Neural progenitor cell (in vitro differentiated cells): Measurements from ENCODE around the gene FRAS1.

ENCODE experiments used
- EZH2 ChIP-seq: fragments of 200-600 bp; sonication (generic); IDR thresholded peaks from 2 replicates; pipeline ENCODE4 v1.6.1; 2017; ENCODE audit warnings: antibody characterized with exemption, mild to moderate bottlenecking, moderate library complexity
- EZH2phosphoT487 ChIP-seq: fragments of 200-600 bp; sonication (generic); IDR thresholded peaks from 2 replicates; pipeline ENCODE4 v1.6.1; 2017; ENCODE audit warnings: antibody characterized with exemption
- TF ChIP-seq, protein P1 (sequence below): fragments of 200-600 bp; sonication (generic); IDR thresholded peaks from 2 replicates; pipeline ENCODE4 v1.5.1; 2017; ENCODE audit warnings: antibody characterized with exemption, mild to moderate bottlenecking

DNA sequence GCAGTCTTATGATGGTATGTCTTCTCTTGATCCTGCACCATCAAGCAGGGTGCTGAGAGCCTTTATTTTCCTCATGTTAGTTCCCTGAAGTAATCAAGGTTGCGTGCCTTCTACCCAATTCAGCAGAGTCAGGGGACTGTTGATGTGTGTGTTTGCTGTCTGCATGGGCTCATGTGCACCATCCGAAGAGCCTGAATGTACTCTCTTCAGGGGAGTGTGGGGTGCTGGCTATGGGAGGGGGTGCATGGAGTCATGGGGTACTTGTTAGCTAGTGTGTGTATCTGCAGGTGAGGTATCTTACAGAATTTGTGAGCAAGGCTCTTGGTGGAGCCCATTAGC is 340.1 kb downstream of the FRAS1 start:
- TF ChIP-seq EZH2 (no peak), EZH2phosphoT487 (no peak)
- TF ChIP-seq, protein P1, sequence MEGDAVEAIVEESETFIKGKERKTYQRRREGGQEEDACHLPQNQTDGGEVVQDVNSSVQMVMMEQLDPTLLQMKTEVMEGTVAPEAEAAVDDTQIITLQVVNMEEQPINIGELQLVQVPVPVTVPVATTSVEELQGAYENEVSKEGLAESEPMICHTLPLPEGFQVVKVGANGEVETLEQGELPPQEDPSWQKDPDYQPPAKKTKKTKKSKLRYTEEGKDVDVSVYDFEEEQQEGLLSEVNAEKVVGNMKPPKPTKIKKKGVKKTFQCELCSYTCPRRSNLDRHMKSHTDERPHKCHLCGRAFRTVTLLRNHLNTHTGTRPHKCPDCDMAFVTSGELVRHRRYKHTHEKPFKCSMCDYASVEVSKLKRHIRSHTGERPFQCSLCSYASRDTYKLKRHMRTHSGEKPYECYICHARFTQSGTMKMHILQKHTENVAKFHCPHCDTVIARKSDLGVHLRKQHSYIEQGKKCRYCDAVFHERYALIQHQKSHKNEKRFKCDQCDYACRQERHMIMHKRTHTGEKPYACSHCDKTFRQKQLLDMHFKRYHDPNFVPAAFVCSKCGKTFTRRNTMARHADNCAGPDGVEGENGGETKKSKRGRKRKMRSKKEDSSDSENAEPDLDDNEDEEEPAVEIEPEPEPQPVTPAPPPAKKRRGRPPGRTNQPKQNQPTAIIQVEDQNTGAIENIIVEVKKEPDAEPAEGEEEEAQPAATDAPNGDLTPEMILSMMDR: no peak
